ENCODE measurements around the gene DLL3.

- TF ChIP-seq EZH2 (IDR thresholded peaks at IDR 0.05; ENCODE audit: borderline replicate concordance, insufficient read depth, low read length, poor library complexity, severe bottlenecking) (no peak), CTCF (IDR thresholded peaks at IDR 0.05; ENCODE audit: poor library complexity, severe bottlenecking) (no peak), POLR2AphosphoS5 (IDR thresholded peaks at IDR 0.05) (no peak), TAF1 (IDR thresholded peaks at IDR 0.05; ENCODE audit: low read depth) (no peak), REST (IDR thresholded peaks at IDR 0.05; ENCODE audit: borderline replicate concordance) (no peak)
Observed at GRCh38 chr19:39473443-39473960, 25.2 kb upstream of the DLL3 start.
